GM03348 (cell line): ENCODE data around the gene DTX4.
A peak's percentile ranks its signal among the peaks of the same experiment; 100 is the strongest.

Experiments
- DNase-seq: peaks from one replicate; pipeline ENCODE4 v3.0.0; 2012; ENCODE audit warnings: low spot score

DTX4 gene

GRCh38 chr11:59192446-59193020, 20.6 kb downstream of the DTX4 start:
- no peak for DNase-seq

- DNase-seq, result no peak
These were observed 21.7 kb downstream of the DTX4 start for GRCh38 chr11:59193587-59194130.

DNA sequence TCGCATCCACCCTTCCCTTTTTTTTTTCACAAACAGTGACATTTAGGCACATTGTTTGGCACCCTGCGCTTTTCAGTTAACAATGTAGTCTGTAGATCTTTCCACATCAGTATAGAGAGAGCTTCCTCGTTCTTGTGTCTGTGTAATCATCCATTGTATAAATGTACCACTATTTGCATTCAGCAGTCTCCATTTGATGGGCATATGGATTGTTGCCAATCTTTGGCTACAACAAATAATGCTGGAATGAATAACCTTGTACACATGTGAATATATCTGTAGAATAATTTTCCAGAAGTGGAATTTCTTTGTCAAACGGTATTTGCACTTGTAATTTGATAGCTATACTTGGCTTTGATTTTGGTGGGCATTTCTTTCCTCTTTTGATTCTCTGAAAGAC, 23.7 kb downstream of the DTX4 start:
- no peak for DNase-seq

- DNase-seq, result no peak
These were observed 24.8 kb downstream of the DTX4 start for GRCh38 chr11:59196777-59197176.

DNA sequence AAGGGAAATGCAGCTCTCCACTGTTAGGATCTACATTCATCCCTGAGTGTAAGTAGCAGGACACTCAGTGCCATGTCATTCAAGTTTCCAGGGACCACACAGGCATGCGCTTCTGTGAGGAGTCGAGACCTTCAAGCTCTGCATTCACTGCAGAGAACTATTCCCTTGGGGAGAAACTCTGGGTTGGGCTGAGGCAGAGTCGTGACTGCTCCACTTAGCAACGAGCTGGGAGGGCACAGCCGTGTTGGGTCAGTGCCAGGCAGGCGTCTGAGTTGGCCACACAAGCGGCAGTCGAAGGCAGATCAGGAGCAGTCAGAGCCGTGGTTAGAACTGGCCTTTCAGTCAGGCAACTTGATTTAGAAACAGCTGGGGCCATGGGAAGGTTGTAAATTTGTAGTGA, 26.1 kb downstream of the DTX4 start:
- peak; percentile 45 for DNase-seq

DNA sequence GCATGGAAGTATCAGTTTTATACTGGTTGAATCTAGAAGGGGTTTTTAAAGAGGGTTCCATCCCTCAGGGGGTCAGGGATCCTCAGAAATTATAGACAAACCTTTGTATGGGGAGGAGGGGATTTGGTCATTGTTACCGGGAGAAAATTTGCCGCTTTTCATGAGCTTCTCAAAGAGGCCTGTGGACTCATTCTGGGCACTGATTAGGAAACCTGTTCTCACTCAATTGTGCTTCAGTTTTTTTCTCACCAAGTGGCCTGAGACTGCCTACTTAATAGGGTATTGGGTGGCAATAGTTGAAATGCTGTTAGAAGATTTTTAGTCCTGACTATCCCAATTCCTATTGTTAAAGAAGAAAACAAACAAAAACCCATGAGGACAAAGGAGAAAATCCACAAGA, 26.8 kb downstream of the DTX4 start:
- no peak for DNase-seq

DNA sequence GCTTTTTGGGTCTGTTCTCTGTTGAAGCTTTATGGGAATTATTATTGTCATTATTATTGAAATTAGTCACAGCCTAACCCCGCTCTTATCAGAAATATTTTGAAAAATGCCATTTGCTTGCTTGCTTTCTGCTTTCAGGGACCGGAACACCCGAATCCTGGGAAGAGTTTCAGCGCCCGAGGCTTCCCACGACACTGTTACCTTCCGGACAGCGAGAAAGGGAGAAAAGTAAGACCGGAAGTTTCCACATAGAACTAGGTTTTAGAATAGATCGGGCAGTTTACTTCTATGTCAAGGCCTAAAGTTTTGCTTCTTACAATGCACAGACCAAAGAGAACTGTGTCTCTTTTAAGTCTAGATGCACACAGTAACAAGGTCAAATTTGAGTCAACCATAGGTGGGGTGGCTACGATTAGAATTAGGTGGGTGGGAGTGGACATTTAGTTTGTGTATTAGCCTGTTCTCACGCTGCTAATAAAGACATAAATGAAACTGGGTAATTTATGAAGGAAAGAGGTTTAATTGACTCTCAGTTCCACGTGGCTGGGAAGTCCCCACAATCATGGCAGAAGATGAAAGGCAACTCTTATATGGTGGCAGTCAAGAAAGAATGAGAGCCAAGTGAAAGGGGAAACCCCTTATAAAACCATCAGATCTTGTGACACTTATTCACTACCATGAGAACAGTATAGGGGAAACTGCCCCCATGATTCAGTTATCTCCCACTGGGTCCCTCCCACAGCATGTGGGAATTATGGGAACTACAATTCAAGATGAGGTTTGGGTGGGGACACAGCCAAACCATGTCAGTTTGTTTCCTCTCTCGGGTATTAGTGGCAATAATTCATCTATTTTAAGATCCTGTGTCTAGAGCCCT, 27.9 kb downstream of the DTX4 start:
- no peak for DNase-seq

DNA sequence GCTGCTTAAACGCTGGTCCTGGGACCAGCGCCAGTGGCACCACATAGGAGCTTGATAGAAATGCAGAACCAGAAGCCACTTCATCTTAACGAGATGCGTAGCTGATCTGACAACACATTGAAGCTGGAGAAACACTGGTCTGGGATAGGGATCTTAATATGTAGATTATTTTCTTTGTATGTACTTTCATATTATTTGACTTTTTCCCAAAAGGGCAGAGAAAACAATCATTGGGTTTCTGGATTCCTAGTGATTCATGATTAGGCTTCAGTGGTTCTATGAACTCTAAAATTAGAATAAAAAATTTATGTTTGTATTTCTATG, 28.5 kb downstream of the DTX4 start:
- DNase-seq, result no peak

GRCh38 chr11:59201353-59201752, 29.4 kb downstream of the DTX4 start:
- no peak for DNase-seq

DNA sequence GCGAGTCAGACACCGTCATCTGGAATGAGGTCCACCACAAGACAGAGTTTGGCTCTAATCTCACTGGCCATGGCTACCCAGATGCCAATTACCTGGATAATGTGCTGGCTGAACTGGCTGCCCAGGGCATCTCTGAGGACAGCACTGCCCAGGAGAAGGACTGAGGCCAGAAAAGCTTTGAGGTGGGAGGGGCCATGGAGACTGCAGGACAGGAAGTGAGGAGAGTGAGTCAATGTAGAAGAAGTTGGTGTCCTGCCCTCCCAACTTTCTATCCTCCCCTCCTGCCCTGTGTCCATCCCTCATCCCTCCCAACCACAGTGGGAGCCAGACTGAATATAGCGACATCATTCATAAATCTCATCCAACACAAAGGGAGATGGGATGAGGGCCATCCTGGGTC, 32.8 kb downstream of the DTX4 start:
- DNase-seq, result peak; percentile 33

- no peak for DNase-seq
These were observed 33.7 kb downstream of the DTX4 start for GRCh38 chr11:59205648-59206047.

DNA sequence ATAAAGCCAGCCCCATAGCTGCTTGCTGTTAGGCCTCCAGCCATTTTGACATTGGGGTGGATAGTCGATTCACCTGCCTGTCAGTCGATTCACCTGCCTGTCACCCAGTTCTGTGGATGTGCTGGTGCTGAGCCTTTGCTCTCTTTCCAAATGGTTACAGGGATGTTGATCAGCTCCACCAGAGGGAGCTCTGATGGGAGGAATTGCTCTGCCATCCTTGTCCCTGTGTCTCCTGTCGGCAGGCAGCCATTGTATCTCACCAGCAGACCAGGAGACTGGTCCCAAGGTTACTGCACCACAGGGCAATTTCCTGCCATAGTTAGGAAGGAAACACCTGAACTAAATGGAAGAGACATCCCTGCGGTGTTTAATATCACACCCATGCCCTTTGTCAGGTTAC, 34.7 kb downstream of the DTX4 start:
- peak; percentile 45 for DNase-seq

DNA sequence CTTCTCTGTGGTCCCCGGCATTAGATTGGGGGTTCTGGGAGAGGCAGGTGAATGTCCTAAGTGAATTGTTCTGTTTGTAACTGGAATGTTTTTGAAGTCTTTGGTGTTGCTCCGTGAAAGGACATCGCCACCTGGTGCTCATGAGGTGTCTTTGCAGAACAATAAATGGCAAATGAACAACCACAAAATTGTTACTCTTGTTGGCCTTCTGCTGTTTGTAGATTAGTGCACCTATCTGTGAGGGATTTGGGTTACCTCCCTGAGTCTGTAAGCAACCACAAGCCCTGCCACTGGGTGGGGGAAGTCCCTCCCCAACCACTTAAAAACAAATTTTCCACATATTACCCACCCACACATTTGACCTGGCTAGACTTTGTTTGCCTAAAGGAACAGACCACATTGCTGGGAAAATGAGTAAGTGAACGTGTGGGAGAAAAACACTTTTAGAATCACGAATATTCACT, 36.1 kb downstream of the DTX4 start:
- DNase-seq, result peak; percentile 66

DNA sequence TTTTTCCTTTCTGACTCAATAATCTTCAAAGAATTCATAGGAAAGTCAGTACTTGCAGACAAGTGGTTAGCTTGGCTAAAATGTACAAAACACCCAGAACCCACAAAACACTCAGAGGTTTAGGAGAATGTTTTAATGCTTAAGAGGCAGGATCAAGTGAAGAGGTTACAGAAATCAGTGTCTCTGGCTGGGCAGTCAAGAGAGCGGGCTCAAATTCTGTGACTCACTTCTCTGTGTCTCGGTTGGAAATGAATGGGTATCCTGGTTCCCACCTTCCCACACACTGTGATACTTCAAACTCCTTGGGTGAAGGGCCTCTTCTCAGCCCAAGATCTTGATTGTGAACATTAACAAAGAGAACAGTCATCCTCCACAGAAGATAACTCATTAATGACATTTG, 37.0 kb downstream of the DTX4 start:
- DNase-seq, result no peak

- DNase-seq, result no peak
These were observed 40.3 kb downstream of the DTX4 start for GRCh38 chr11:59212222-59212621.

DNA sequence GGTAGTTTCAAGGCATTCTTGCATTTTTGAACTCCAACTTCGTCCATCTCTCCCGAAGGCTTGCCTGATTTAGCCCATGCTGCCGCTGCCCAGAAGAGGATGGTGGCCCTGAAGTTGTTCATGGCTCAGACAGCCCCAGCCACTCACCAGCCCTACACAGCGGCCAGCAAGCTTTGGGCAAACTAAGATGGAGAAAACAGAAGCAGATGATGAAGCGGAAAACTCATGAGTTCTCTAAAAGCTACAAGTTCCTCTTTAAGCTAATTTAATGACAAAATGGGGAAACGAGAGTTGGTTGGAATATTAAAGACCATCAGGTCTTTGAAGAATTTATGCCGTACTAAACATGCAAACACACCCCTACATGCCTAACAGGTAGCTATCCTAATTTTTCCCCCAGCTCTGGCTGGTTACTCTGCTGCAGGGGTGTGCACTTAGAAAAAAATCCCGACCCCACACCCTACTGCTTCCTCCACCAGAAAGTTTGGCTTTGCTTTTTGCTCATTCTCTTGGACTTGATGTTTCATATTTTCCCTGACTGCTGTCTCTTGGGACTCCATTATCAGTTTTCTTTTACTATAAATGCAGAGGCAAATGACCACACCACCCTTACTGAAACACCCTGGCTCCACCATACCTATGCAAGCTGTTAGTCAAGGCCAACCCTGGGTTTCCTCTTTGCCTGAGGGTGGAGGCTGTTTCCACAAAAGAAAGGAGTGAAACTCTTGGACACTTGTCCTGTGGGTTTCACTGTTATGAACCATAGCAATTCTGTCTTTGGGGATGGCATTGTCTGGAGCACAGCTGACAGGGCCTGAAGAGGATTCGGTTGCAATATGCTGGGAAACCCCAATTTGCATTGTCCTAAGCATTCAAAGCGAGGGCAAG, 41.1 kb downstream of the DTX4 start, which contains the start of gene MPEG1:
TSS of gene MPEG1 (minus strand) at position 184 of the 888 bp plus-strand sequence. CDS start at position 122, 62 bp downstream.
- no peak for DNase-seq

DNA sequence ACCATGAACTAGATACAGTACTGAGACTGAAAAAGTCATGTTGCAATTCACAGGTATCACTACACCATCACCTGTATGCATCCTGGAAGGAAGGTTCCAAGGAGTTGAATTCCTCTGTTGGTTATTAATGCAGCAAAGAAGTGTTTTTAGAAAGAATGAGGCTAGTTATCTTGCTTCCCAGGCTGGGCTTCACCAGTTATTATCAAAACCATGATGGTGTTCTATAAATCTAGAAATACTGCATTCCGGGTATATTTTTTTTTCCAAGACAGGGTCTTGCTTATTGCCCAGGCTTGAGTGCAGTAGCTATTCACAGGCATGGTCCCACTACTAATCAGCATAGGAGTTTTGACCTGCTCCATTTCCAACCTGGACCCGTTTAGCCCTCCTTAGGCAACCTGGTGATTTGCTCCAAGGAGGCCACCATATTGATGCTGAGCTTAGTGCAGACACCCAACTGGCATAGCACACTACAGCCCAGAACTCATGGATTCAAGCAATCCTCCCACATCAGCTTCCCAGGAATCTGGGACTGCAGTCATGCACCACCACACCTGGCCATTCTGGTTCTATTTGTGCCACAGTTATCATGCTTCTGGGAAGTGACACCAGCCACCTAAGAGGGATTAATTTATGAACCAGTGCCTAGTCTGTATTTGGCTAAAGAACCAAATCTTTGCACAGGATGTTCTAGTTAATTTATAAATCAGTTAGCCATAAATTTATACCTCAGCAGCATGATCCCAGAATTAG, 42.4 kb downstream of the DTX4 start:
- no peak for DNase-seq

DNA sequence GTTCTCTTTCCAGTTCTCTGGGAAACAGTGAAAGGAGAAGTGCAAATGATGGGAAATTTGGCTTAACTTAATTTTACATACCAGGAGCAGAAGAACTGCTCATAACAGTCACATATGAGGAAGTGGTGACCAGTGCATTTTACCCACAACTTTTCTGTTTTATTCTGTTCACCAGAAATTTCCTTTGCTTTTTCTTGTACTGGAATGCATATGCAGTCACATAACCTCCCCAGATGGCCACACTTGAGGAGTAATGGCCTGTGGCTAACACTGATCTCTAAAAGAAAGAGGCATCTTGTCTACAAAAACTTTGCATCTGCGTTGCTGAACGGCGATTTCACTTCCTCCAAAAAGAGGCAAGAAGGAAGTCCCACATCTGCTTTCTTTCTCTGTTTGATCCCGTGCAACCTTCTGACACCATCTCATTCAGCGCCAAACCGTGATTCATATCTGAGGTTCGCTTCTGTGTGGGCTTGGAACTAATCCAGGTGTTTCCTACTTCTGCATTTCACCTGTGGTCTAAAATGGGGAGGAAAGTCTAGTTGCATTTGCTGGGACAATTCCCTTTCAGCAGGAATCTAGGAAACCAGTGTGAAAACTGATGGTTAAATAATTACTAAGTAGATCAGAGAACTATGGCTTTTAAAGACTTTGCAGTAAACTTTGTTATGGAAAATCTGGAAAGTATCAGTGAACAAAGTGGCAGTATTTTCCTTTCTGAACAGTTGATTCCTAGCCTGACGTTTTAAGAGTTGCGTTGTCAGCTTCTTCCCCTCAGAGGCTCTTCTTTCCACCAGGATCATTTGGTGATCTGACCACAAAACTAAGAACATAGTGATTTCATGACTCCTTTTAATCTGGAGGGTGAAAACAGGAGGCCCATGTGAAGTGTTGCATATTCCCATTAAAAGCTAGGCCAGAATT, 45.0 kb downstream of the DTX4 start:
- peak; percentile 22 for DNase-seq

DNA sequence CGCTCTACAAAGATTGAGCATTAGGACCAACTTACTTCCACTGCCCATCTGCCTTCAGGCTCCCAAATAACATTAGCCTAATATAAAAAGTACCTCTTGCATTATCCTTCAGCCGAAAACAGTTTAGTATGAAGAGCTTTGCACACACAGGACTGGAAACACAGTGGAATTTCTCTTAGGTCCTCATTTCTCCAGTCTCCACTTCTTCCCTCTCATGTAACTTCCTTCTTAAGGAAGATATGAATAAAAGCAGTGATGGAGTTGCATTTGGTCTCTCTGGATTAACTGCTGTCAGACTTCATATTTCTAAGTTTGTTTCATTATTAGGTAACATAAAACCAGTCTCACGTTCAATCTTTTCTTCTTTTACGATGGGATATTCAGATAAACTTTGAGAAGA, 46.4 kb downstream of the DTX4 start:
- no peak for DNase-seq

GRCh38 chr11:59218893-59219292, 47.0 kb downstream of the DTX4 start:
- DNase-seq, result no peak

DNA sequence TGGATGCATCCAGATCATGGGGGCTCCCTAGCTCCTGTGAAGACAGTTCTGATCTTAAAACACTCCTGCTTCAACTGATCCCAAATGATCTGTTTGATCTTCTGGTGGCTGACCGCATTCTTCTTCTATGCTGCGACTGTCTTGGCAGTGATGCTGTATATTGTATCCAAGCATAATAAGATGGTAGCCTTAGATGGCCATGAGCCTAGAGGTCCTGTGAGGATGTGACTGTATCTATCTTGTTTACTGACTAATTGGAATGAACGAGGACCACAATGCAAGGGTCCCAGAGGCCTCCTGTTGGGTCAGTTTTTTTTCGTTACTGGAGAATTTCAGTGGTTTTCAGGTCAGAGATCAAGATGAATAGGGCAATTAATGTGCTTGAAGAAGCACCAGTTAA, 47.9 kb downstream of the DTX4 start:
- no peak for DNase-seq
